ENCODE data around the gene C17orf75.

DNA sequence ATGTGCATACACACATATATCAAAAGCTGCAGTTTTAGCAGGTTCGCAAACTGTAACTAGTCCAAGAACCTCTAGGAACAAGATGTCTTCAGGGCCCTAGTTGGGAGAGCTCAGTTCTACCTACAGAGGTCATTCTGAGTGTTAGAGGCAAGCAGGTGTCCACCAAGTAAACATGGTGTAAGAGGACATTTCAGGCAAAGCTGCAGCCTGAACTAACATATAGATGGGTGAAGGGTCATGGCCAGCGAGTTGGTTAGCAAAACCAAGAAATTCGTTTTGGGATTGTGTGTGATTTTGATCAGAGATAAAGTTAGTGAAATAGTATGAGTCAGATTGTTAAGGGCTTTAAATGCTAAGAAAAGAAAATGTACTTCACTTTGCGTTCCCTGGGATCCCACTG lies 24.6 kb downstream of the C17orf75 start:
- TF ChIP-seq CTCF (IDR thresholded peaks at IDR 0.05 in 2 of 3, conservative IDR thresholded peaks at IDR 0.05 in 1 of 3; ENCODE audit: control insufficient read depth in 2 of 3, extremely low read depth in 1 of 3, insufficient read depth in 1 of 3, low read depth in 3 of 3, low read length in 3 of 3) (no peak), FOXM1 (IDR thresholded peaks at IDR 0.05; ENCODE audit: low read depth, low read length) (no peak), BHLHE40 (IDR thresholded peaks at IDR 0.05; ENCODE audit: borderline replicate concordance in 1 of 2, low read depth in 2 of 2, low read length in 1 of 2) (no peak), TBL1XR1 (IDR thresholded peaks at IDR 0.05; ENCODE audit: low read depth, low read length) (no peak)
